NCI-H460 (cell line): Measurements from ENCODE around the gene CARS1. TPM values are rescaled to one million over a fixed set of nuclear protein-coding genes. Genes with fewer than 3 reads are reported as not detected.

Experiments used
- DNase-seq: peaks from one replicate; pipeline ENCODE4 v3.0.0-alpha.2; 2016; ENCODE audit warnings: low read depth; ENCODE audit errors: extremely low read depth
- total RNA-seq: library from RNA; depleted of rRNA; stranded (reverse); fragments of >200 nt; shearing (Covaris generic); gene quantifications from 2 replicates; pipeline ENCODE4 v1.2.3, GENCODE V29; 2014

Gene CARS1
- total RNA-seq, 1 experiment from 2014 or later, result 88.1 TPM

GRCh38 chr11:3011891-3012885 lies 45.0 kb downstream of the CARS1 start:
- DNase-seq, result no peak

DNA sequence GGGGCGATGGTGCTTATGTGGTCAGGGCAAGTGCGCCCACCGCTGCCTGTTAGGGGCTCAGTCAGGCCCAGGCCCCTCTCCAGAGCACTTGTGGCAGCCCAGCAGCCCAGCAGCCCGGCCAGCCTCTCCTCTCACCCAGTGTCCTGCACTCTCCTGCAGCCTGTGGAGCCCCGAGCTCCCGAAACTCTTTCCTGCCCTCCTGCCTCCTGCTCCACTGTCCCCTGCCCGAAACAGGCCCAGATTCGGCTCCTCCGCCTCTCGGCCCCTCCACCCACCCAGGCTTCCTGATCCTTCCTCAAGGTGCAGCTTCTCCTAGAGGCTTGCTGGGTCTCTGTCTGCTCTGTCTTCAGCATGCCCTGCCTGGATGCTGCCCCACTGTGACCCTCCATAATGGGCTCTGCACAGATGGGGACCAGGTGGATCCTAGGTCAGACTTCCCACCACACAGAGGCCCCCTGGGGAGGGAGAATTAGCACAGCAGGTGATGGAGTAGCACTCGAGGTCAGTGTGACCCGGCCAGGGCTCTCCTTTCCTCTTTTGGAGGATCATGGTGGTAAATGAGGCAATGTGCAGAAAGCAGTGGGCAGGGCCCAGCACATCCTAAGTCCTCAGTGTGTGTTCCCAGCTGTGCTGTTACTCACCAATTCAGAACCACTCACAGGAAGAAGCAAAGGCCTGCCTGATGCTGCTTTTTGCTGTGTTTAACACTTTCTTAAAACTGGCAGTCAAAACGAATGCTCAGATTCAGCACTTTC lies 46.5 kb downstream of the CARS1 start:
- DNase-seq, result no peak

- DNase-seq, result no peak
These were observed 47.2 kb downstream of the CARS1 start for GRCh38 chr11:3010004-3010403.

DNA sequence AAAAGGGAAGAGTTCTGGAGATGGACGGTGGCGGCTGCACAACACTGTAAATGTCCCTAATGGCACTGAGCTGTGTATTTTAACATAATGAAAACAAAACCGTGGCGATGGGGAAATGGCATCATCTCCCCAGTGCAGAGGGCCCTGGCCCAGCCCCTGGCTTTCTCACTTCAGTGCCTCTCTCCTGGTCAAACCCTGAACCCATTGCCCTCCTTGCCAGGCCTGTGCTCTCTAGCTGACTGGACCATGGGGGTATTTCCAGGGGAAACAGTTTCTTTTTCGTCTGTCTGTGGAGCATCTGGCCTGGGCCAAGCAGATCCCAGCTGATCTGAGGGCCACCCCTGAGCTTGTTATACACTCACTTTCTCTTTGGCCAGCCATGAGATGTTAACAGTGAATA lies 47.7 kb downstream of the CARS1 start:
- DNase-seq, result no peak

DNA sequence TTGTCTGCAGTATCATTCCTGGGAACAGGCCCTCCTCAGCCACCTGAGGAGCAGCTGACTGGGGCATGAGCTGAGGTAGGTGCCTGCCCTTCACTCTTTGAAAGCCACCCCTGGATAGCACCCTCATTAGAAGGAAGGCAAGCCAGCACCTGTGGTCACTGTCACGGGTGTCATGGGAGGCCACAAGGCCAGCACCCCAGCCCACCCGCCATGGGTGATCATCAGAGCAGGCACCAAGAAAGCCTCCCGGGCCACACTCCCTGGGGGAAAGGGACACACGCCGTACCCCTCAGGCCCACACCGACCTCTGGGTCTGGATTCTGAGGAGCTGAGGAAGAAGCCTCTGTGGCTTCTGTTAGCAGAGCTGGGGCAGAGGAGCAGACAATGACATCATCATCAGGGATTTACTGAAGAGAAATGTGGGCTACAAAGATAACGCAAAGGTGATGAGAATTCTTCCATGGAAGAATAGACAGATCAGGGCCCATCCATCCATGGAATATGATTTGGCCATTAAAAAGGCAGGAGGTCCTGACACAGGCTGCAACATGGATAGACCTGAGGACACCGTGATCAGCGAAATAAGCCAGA lies 48.4 kb downstream of the CARS1 start:
- no peak for DNase-seq

DNA sequence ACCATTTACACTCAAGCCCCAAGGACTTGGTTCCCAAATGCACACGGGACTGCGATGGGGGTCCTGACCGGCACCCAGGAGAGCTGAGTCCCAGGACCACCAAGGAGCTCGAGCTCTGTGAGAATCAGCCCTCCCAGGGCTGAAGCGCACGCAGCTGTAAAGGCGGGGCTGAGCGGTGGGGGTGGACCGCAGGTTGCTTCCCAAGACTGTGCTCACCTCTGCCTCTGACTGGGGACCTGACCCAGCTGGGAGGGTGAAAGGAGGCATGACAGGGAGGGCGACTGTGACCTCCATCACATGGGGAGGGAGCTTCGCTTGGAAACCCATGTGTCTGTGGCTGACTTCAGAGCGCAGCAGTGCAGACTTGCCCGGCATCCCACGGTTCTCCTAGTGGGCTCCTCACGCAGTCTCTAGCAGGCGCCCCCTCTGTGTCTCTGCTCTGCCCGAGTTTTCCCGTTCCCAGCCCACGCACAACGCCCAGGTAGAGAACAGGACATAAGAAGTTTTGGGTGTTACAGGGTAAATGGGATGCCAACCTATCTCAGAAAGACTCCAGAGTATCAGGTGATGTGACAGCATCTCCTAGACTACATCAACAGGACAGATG lies 49.7 kb downstream of the CARS1 start:
- DNase-seq, result no peak

DNA sequence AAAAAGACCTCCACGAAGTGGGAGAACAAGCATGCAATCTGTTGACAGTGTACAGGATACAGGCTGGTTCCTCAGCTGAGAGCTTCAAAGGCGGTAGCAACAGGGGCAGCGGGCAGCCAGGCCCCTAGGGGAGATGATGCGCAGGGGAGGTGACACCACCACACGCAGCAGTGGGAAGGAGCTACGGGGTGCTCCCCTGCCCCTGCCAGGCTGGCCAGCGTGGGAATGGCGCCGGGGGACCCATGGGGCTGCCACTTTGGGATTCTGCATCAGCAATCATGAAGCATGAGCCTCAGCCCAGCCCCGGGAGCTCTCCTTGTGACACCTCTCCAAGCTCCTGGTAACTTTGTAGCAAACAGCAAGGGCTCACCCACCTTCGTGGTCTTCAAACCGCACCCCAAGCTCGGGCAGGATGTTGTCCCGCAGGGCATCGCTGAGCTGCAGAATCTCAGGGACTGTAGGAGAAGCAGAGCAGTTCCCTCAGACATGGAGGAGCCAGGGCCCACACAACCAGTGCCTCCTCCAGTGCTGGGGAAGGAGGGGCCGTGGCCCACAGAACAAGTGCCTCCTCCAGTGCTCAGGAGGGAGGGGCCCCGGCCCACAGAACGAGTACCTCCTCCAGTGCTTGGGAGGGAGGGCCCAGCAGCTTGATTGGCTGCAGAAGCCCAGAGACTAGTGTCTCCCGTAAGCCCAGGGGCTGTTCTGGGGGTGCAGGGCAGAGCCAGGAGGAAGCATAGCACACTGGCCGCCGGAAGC lies 50.5 kb downstream of the CARS1 start:
- no peak for DNase-seq

DNA sequence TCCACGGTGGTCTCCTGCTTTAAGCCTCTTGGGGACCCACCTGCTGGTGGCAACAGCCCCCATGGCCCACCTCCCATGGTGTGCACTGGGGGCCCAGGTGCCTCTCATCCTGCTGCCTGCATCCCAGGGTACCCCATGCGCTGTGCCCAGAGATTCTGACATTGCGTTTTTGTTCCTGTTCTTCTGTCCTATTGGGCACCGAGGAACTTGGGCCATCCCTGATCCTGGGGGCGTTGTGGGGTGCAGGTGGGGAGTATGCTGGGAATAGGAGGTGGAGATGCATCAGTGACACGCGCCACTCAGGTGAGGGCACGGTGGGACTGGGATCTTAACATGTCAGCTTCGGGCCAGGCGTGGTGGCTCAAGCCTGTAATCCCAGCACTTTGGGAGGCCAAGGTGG lies 52.7 kb downstream of the CARS1 start:
- no peak for DNase-seq

DNA sequence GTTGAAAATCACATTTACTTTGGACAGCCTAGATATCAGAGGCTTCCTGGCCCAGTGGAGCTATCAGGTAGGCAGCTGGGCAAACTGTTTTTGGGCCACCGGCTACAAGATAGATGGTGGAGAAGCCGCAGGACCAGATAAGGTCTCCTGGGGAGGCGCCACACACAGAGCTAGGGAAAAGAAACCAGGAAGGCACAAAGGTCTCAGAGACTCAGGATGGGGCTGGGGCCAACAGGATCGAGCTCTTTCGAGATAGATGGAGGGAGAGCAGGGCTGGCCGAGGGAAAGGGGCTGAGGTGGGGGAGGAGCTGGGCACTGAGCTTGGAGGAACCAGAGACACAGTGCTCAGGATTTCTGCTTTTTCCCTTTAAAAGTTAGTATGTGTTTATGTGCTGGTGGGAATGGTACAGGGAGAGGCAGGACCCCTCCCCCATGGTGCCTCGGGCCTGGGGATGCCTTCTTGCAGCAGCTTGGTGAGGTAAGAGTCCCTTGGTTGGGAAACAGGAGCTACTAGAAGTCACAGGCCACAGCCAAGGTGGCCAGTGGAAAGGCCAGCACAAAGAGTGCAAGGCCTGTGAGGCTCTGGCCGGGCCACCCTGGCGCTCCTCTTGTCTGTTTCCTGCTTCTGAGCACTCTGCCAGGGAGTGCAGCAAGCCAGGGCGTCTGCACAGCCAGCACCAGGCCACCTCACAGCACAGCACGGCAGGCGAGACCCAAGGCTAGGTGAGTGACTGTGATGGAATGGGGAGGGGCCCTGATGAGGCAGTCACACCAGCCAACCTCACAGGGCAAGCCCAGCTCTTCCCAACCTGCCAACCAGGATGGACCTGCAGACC lies 53.6 kb downstream of the CARS1 start:
- DNase-seq, result no peak

DNA sequence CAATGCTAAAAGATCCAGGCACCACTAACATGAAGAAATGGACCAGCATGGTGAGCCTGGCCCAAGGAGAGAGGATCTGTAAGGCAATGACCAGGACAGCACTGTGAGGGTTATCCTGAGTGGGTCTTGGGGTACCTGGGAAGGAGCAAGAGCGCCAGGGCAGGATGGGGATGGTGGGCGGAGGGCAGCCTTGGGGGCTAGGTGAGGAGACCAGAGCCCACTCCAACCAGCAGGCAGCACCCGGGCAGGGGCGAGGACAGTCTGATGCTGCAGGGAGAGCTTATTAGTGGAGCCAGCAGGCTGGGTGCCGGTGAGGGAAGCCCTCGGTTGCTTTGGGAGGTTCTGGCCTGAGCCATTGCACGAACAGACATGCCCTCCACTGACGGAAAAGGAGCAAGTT lies 54.4 kb downstream of the CARS1 start:
- no peak for DNase-seq

DNA sequence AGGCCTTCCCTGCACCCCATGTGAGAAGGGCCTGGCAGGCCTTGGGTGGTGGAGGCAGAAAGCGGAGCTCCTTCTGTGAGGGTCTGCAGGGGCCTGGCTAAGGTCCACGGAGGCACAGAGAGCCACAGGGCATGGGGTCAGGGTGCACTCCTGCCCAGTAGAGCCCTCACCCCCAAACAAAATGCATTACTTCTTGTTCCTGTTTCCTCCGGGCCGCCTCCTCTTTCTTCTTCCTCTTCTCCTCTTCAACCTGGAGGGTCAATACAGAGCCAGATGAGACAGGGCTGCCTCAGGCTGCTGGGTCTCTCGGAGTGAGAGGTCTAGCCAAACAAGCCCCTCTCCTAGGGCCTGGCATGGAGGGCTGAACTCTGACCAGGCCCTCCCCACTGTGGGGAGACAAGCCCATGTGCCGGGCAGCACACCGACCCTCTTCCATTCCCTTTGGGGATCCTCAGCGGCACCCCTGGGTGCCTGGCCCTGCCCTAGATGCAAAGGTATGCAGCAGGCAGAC lies 54.8 kb downstream of the CARS1 start:
- DNase-seq, result no peak

GRCh38 chr11:3001496-3001895 lies 55.7 kb downstream of the CARS1 start:
- no peak for DNase-seq

- no peak for DNase-seq
These were observed 56.9 kb downstream of the CARS1 start for GRCh38 chr11:3000032-3000961.

DNA sequence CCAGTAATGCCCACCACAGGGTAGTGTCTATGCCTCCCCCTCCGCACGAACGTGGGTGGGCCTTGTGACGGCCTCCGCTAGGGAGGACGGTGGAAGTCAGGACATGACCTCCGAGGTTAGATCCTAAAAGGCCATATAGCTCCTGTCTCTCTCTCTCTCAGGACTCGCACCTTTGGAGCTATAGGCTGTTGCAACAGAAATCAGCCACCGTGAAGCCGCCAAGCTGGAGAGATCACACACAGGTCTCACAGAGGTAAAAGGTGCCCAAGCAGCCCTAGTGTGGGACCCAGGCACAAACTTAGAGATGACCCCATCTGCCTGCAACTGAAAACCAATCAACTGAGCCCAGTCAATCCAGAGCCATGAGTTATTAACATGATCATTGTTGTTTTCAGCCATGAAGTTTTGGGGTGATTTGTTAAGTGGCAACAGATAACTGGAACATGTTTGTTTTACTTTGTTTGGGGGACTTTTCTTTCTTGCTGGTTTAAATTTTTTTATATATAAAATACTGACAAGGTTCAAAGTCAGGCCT lies 57.7 kb downstream of the CARS1 start:
- no peak for DNase-seq

GRCh38 chr11:2998073-2998850 lies 59.0 kb downstream of the CARS1 start:
- no peak for DNase-seq

DNA sequence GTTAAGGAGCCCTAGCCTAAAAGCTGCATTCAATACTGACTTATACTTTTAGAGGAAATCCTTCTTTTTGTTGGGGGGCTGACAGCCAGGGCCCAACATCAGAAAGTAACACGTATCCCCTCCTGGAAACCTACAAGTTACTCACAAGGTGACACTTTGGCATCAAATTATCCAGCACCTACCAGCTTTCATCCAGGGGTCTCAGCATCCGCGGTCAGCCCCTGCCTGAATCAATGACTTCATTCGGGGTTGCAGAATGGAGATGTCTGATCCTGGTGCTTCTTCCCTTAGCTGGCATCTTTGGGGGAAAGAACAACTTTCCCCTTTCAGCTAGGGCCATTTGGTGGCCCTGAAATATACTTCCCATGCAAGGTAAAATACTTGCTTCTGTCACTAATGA lies 59.8 kb downstream of the CARS1 start:
- DNase-seq, result no peak

- no peak for DNase-seq
These were observed 60.2 kb downstream of the CARS1 start for GRCh38 chr11:2996976-2997375.
